ENCODE measurements around the gene GMCL2. TPM values are rescaled to one million over a fixed set of nuclear protein-coding genes. Genes with fewer than 3 reads are reported as not detected.

Gene GMCL2
- total RNA-seq, 1 experiment from 2014 or later, result not detected

- TF ChIP-seq ZNF512 (CRISPR knock-in tag; IDR thresholded peaks at IDR 0.05; ENCODE audit: borderline replicate concordance) (no peak), USF1 (CRISPR knock-in tag; IDR thresholded peaks at IDR 0.05) (0 out of 2 replicates have a peak, but pooled peaks have one; percentile 25), SOX15 (CRISPR knock-in tag; IDR thresholded peaks at IDR 0.05) (no peak)
Observed at GRCh38 chr5:178177569-178177968, 9.6 kb downstream of the GMCL2 start (continued).

GRCh38 chr5:178176791-178177190 is 10.4 kb downstream of the GMCL2 start:
- Mint-ChIP-seq H3K4me1 (peaks cover 38% of the 10 kb centered on the region), H3K27me3 (ENCODE audit: low read depth) (no peaks in the 10 kb centered on the region; the same call in 1 of the 2 replicates), H3K9me3 (peaks cover 3% of the 10 kb centered on the region; the same call in 1 of the 2 replicates), H3K4me3 (no peak overlapping the region), H3K27ac (0 out of 2 replicates have a peak overlapping the region, but pooled peaks have one; percentile 74), H3K36me3 (peaks cover 2% of the 10 kb centered on the region; the same call in 1 of the 2 replicates)
- POLR2A ChIA-PET, result no interaction called here
- ATAC-seq (no peak), DNase-seq (ENCODE audit: low spot score) (no peak)
- CTCF ChIA-PET, result interaction anchor here (0.5 to 1.9 kb wide), 5 partner anchors 9 to 101 kb away, joined by 3 to 10 read pairs (median 9); partner anchors contain the start of gene HNRNPAB
- TF ChIP-seq CBFB (CRISPR knock-in tag; IDR thresholded peaks at IDR 0.05; ENCODE audit: low read depth), result no peak

GRCh38 chr5:178174456-178174855 is 12.7 kb downstream of the GMCL2 start:
- ChIA-PET POLR2A (no interaction called here), CTCF (no interaction called here)
- Mint-ChIP-seq H3K36me3 (peaks cover 2% of the 10 kb centered on the region; the same call in 1 of the 2 replicates), H3K27ac (no peak overlapping the region), H3K4me1 (peaks cover 38% of the 10 kb centered on the region), H3K4me3 (no peak overlapping the region), H3K9me3 (peaks cover 3% of the 10 kb centered on the region; the same call in 1 of the 2 replicates), H3K27me3 (ENCODE audit: low read depth) (no peaks in the 10 kb centered on the region; the same call in 1 of the 2 replicates)
- ATAC-seq, result no peak
- no peak for DNase-seq (ENCODE audit: low spot score)
- TF ChIP-seq NFATC4 (CRISPR knock-in tag; IDR thresholded peaks at IDR 0.05) (no peak), USF1 (CRISPR knock-in tag; IDR thresholded peaks at IDR 0.05) (no peak), ZNF317 (CRISPR knock-in tag; IDR thresholded peaks at IDR 0.05; ENCODE audit: borderline replicate concordance, low read depth) (no peak), NR2C2 (CRISPR knock-in tag; IDR thresholded peaks at IDR 0.05) (no peak), IRF1 (CRISPR knock-in tag; IDR thresholded peaks at IDR 0.05) (no peak), SP1 (CRISPR knock-in tag; conservative IDR thresholded peaks at IDR 0.05) (no peak), ELF4 (CRISPR knock-in tag; IDR thresholded peaks at IDR 0.05; ENCODE audit: low read depth) (no peak), MYBL2 (CRISPR knock-in tag; IDR thresholded peaks at IDR 0.05) (no peak), ZNF671 (CRISPR knock-in tag; IDR thresholded peaks at IDR 0.05) (no peak), SMAD3 (CRISPR knock-in tag; IDR thresholded peaks at IDR 0.05; ENCODE audit: borderline replicate concordance) (no peak), GRHL2 (CRISPR knock-in tag; IDR thresholded peaks at IDR 0.05; ENCODE audit: insufficient replicate concordance, severe bottlenecking) (no peak), ZNF416 (CRISPR knock-in tag; IDR thresholded peaks at IDR 0.05) (no peak), ATF1 (CRISPR knock-in tag; IDR thresholded peaks at IDR 0.05) (no peak), NFYB (CRISPR knock-in tag; conservative IDR thresholded peaks at IDR 0.05; ENCODE audit: low read depth) (no peak), IRF2 (CRISPR knock-in tag; IDR thresholded peaks at IDR 0.05; ENCODE audit: borderline replicate concordance, low read depth) (no peak), ZNF232 (CRISPR knock-in tag; IDR thresholded peaks at IDR 0.05) (no peak), ZNF138 (CRISPR knock-in tag; conservative IDR thresholded peaks at IDR 0.05) (no peak), ARID4B (CRISPR knock-in tag; IDR thresholded peaks at IDR 0.05; ENCODE audit: borderline replicate concordance) (no peak), OVOL2 (CRISPR knock-in tag; IDR thresholded peaks at IDR 0.05; ENCODE audit: borderline replicate concordance) (no peak)

Measured in WTC11 (cell line).